Mucosa of rectum (tissue), 2 donors: ENCODE measurements around the gene LRMDA.
"Not testable (repeated sequence)": the region's sequence is repeated elsewhere in the genome, so short reads cannot be mapped to it uniquely, and the experiment has no call there.

ENCODE experiments used
- H3K27ac ChIP-seq, 2 donors: one replicate each; pipeline ENCODE4 v1.7.0; 2013; ENCODE audit warnings: inconsistent platforms in 2 of 2, low read depth in 2 of 2, low read length in 2 of 2
- H3K27me3 ChIP-seq, 2 donors: one replicate each; pipeline ENCODE4 v1.7.0; 2013; ENCODE audit warnings: low read length in 2 of 2; ENCODE audit not compliant: control insufficient read depth in 2 of 2, insufficient read depth in 2 of 2
- H3K36me3 ChIP-seq, 2 donors: one replicate each; pipeline ENCODE4 v1.7.0; 2013; ENCODE audit warnings: low read length in 2 of 2; ENCODE audit not compliant: control insufficient read depth in 2 of 2, insufficient read depth in 2 of 2
- H3K4me1 ChIP-seq, 2 donors: one replicate each; pipeline ENCODE4 v1.7.0; 2013; ENCODE audit warnings: low read length in 2 of 2, mild to moderate bottlenecking in 1 of 2; ENCODE audit not compliant: control insufficient read depth in 2 of 2, insufficient read depth in 2 of 2
- H3K4me3 ChIP-seq, 2 donors: one replicate each; pipeline ENCODE4 v1.7.0; 2013; ENCODE audit warnings: low read length in 2 of 2
- H3K9ac ChIP-seq, 2 donors: one replicate each; pipeline ENCODE4 v1.7.0; 2013; ENCODE audit warnings: low read length in 2 of 2, low read depth in 1 of 2, mild to moderate bottlenecking in 1 of 2
- H3K9me3 ChIP-seq, 2 donors: one replicate each; pipeline ENCODE4 v1.7.0; 2013; ENCODE audit warnings: low read length in 2 of 2; ENCODE audit not compliant: control insufficient read depth in 2 of 2
- donor health status: healthy.
- donor health status: Normal muscosa, but diverticular disease.

LRMDA gene

GRCh38 chr10:75739414-75740143 lies 308.2 kb downstream of the LRMDA start:
- Histone ChIP-seq H3K27ac (no peak overlapping the region), H3K27me3 (no peaks in the 10 kb centered on the region), H3K4me1 (no peaks in the 10 kb centered on the region), H3K36me3 (no peaks in the 10 kb centered on the region), H3K9ac (no peak overlapping the region), H3K9me3 (no peaks in the 10 kb centered on the region), H3K4me3 (no peak overlapping the region)

DNA sequence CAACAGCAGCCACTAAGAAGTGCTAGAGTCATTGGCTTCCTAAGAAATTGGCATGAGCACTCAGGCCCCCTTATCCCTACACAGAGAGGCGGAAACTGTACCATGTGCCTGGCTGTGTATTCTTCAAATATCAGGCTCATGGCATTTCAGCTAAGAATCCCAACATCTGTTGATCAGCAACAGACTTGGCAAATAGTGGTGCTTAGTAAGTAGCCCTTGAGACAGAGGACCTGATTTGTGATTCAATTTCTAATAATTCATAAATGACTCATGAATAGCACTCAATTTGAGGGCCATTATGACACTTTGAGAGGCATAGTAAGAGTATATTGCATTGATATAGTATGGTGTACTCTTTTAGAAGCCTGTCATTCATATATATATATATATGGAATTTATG lies 309.1 kb downstream of the LRMDA start:
- Histone ChIP-seq H3K27ac (no peak overlapping the region), H3K9me3 (no peaks in the 10 kb centered on the region), H3K4me1 (no peaks in the 10 kb centered on the region), H3K4me3 (no peak overlapping the region), H3K27me3 (no peaks in the 10 kb centered on the region), H3K9ac (no peak overlapping the region), H3K36me3 (no peaks in the 10 kb centered on the region)

GRCh38 chr10:75742355-75742754 lies 310.9 kb downstream of the LRMDA start:
- no peaks in the 10 kb centered on the region for H3K9me3 ChIP-seq
- H3K27ac ChIP-seq = no peak overlapping the region
- H3K4me3 ChIP-seq = no peak overlapping the region
- H3K4me1 ChIP-seq = no peaks in the 10 kb centered on the region
- no peaks in the 10 kb centered on the region for H3K36me3 ChIP-seq
- H3K9ac ChIP-seq = no peak overlapping the region
- no peaks in the 10 kb centered on the region for H3K27me3 ChIP-seq

- no peaks in the 10 kb centered on the region for H3K4me1 ChIP-seq
- H3K27me3 ChIP-seq = no peaks in the 10 kb centered on the region
- H3K4me3 ChIP-seq = no peak overlapping the region
- no peak overlapping the region for H3K27ac ChIP-seq
- H3K9me3 ChIP-seq = no peaks in the 10 kb centered on the region
- no peak overlapping the region for H3K9ac ChIP-seq
- no peaks in the 10 kb centered on the region for H3K36me3 ChIP-seq
Measured at GRCh38 chr10:75743291-75743778, 311.9 kb downstream of the LRMDA start.

- Histone ChIP-seq H3K9me3 (no peaks in the 10 kb centered on the region), H3K4me3 (no peak overlapping the region), H3K27ac (no peak overlapping the region), H3K9ac (no peak overlapping the region), H3K36me3 (no peaks in the 10 kb centered on the region), H3K4me1 (no peaks in the 10 kb centered on the region), H3K27me3 (no peaks in the 10 kb centered on the region)
Measured at GRCh38 chr10:75744261-75744660, 312.8 kb downstream of the LRMDA start.

GRCh38 chr10:75746356-75746755 lies 314.9 kb downstream of the LRMDA start:
- H3K4me3 ChIP-seq = no peak overlapping the region
- no peaks in the 10 kb centered on the region for H3K4me1 ChIP-seq
- H3K27ac ChIP-seq = no peak overlapping the region
- no peaks in the 10 kb centered on the region for H3K27me3 ChIP-seq
- H3K9ac ChIP-seq = no peak overlapping the region
- no peaks in the 10 kb centered on the region for H3K9me3 ChIP-seq
- H3K36me3 ChIP-seq = no peaks in the 10 kb centered on the region

- H3K27me3 ChIP-seq, H3K36me3 ChIP-seq, H3K27ac ChIP-seq, H3K4me1 ChIP-seq, H3K9ac ChIP-seq, H3K4me3 ChIP-seq, H3K9me3 ChIP-seq: not testable (repeated sequence)
Measured at GRCh38 chr10:75750093-75750875, 318.9 kb downstream of the LRMDA start.

DNA sequence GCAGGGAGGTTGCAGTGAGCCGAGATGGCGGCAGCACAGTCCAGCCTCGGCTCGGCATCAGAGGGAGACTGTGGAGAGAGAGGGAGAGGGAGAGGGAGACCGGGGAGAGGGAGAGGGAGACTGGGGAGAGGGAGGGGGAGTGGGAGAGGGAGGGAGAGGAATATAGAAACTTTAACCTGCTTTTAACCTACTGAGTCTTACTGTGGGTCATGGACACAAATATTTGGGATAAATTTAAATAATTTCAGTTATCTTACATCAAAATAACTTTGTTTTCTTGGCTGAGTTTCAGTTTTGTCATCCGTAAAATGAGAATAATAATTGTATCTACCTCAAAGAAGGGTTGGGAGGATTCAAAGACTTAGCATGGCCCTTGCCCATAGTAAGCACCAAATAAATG lies 319.8 kb downstream of the LRMDA start:
- H3K27ac ChIP-seq = no peak overlapping the region
- H3K9ac ChIP-seq = no peak overlapping the region
- H3K4me3 ChIP-seq = no peak overlapping the region
- no peaks in the 10 kb centered on the region for H3K27me3 ChIP-seq
- H3K9me3 ChIP-seq = no peaks in the 10 kb centered on the region
- no peaks in the 10 kb centered on the region for H3K36me3 ChIP-seq
- no peaks in the 10 kb centered on the region for H3K4me1 ChIP-seq

DNA sequence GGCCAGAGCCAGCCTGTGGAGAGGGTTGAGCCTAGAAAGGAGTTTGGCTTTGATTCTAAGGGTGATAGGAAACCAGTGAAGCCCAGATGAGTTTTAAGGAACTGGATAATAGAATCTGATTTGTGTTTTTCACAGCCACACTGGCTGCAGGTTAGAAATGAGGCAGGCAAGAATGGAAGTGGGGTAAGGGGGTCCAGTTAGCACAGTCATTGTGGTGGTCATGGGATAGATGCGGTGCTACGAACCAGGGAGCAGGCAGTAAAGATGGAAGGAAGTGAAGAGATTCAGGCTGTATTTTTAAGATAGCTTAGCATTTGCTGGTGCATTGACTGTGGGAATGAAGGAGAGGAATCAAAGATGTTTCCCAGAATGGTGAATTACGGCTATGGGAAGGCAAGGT lies 322.2 kb downstream of the LRMDA start:
- no peak overlapping the region for H3K9ac ChIP-seq
- no peak overlapping the region for H3K27ac ChIP-seq
- H3K27me3 ChIP-seq = no peaks in the 10 kb centered on the region

GRCh38 chr10:75754096-75754831 lies 322.8 kb downstream of the LRMDA start:
- H3K27ac ChIP-seq = no peak overlapping the region
- H3K27me3 ChIP-seq = no peaks in the 10 kb centered on the region
- no peak overlapping the region for H3K9ac ChIP-seq
- no peaks in the 10 kb centered on the region for H3K36me3 ChIP-seq
- no peaks in the 10 kb centered on the region for H3K9me3 ChIP-seq
- no peaks in the 10 kb centered on the region for H3K4me1 ChIP-seq
- H3K4me3 ChIP-seq = no peak overlapping the region

More for the DNA sequence above, 322.2 kb downstream of the LRMDA start:
- Histone ChIP-seq H3K4me3 (no peak overlapping the region), H3K9me3 (no peaks in the 10 kb centered on the region), H3K36me3 (no peaks in the 10 kb centered on the region), H3K4me1 (no peaks in the 10 kb centered on the region)
